SHP77 (cell line): Measurements from ENCODE around the gene S100A7A.
"Not testable (repeated sequence)": the region's sequence is repeated elsewhere in the genome, so short reads cannot be mapped to it uniquely, and the experiment has no call there.

ENCODE experiments used
- DNase-seq, 2 experiments: peaks; one replicate each; lab custom pipeline; 2025; lab: John Stamatoyannopoulos, UW

S100A7A gene

GRCh38 chr1:153459655-153460054 is 43.3 kb downstream of the S100A7A start:
- DNase-seq: no peak

GRCh38 chr1:153460551-153460950 is 44.2 kb downstream of the S100A7A start, which contains the start of gene S100A7:
Gene S100A7 (minus strand): TSS chr1:153460651. CDS start chr1:153459013, 1,638 bp downstream.
- no peak for DNase-seq

- not testable (repeated sequence) for DNase-seq
Measured at GRCh38 chr1:153462741-153463140, 46.4 kb downstream of the S100A7A start.

DNA sequence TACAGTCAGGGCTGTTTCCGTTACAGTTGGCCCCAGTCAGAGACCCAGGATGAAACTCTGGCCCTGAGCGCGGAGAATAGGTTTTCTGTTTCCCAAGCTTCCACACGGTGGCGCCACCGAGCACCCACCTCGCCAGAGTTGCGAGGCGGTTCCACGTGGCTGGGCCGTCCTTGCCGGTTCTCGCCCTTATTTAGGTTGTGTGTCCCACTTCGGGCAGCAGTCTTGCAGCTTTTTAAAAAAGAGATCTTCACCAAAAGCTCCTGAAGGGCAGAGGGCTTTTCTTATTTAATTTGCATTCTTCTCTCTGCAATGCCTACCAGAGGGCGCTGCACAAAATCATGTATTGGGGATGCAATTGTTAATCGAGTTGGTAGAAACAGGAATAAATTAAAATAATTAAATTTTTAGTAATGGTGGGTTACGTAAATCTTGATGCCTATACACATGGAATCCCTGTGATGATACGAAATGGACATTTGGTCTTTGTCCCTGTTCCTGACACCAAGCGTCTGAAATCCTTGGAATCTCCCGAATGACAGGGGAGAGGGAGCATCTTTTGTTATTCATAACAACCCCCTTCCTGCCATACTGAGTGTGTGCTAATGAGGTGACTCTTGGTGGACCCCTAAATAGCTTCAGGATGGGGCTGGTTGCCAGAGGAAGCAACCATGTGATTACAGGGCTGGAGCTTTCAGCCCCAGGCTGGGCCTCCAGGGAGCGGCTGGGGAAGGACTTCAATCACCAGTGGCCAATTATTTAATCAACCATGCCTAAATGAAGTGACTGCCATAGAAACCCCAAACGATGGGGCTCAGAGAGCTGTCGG is 49.7 kb downstream of the S100A7A start:
- DNase-seq: peak; percentile 47 to 66

DNA sequence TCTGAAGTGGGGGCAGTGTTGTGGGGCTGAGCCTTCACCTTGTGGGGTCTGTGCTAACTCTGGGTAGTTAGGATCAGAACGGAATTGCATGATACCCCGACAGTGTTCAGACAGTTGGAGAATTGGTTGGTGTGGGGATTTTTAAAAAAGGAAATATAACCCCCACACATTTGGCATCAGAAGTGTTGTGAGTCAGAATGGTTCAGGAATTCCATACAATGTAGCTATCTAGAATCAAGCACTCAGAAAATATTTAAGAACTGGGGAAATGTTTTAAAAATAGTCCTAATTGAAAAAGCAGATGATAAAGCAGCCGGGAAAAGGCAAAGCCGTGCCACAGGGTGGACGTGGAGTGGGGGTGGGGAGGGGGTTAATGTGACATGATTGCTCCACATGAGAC is 50.6 kb downstream of the S100A7A start:
- DNase-seq: no peak

GRCh38 chr1:153470707-153471106 is 54.4 kb downstream of the S100A7A start:
- no peak for DNase-seq
